ENCODE measurements around the gene CACNB4.
"Not testable (repeated sequence)": the region's sequence is repeated elsewhere in the genome, so short reads cannot be mapped to it uniquely, and the experiment has no call there.

CACNB4 gene

GRCh38 chr2:151936626-151937025 lies 162.2 kb downstream of the CACNB4 start:
- no peak for DNase-seq

DNA sequence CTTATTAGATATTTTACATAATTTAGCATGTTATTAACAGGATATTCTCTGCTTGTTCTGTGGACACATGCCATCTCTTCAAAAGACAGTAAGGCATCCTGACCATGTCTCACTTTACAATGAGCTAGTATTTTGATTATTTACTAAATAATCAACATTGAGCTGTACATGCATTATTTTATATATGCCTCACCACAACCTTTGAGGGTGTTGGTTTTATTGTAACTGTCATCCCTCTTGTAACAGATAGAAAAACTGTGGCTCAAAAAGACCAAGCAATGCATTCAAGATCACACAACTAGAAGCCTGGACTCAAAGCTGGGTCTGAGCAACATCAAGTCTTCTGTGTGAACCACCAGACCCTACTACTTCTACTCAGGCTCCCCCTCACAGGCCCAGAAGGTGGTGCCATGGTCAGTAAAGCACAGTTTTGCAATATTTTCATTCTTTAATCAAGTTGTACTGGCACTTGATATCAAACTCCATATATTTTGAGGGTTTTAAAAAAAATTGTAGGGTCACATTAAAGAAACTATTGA lies 165.5 kb downstream of the CACNB4 start:
- no peak for DNase-seq

- no peak for DNase-seq
Observed at GRCh38 chr2:151931756-151932155, 167.1 kb downstream of the CACNB4 start.

DNA sequence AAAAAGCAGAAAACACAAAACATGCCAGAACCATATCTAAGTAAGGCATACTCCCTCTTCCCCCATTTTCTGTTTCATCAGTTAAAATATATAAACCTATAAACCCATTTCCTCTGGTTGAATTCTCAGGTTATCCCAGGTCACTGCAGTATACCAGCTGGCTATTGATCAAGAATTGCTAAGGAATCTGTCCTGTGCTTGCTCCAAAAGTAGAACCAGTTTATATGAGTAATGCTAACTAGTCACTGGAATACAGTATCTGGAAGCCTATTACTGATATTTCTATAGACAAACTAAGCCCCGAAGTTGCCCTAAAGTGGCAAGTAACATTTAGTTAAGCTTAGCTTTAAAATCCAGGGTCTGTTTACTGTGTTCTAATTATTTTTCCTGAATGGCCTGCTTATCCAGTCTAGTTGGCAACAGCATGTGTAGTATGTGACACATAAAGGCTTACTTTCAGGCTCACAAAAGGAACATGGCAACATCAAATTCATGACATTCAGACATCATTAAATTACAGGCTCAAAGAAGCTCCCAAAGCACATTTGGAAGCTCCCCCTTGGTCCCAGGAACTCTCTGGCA lies 167.7 kb downstream of the CACNB4 start:
- no peak for DNase-seq

GRCh38 chr2:151930042-151930441 lies 168.8 kb downstream of the CACNB4 start:
- DNase-seq = no peak

- DNase-seq = no peak
Observed at GRCh38 chr2:151928380-151928779, 170.5 kb downstream of the CACNB4 start.

DNA sequence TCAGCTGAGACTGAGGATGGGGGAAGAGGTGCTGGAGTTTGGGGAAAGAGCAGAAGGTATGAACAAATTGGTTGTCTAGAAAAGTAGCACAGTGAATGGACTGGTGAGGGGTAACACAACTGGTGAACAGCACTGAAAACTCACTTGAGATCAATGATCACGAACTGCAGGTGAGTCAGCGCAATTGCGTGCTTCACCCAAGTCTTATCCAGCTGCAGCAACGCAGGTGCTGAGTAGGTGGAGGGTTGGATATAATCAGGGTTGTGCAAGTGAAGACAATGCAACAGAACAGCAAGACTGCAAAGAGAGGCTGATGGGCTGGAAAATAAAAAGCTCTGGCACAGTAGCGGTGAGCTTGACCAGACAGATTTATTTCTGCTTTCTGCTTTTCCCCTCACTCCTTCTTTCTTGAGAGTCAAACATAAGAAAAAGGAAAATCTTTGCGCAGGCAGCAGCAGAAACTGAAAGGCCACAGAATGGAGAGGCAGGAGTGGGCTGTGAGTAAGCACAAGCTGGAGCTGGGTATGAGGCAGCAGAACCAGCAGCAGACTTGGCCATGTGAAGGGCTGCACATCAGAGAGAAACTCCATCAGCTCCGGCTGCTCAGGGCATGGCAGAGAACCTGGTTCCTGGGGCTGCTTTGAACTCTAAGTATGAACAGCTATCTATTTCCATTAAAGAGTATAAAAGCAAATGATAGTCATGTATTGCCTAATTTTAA lies 171.2 kb downstream of the CACNB4 start:
- no peak for DNase-seq

DNA sequence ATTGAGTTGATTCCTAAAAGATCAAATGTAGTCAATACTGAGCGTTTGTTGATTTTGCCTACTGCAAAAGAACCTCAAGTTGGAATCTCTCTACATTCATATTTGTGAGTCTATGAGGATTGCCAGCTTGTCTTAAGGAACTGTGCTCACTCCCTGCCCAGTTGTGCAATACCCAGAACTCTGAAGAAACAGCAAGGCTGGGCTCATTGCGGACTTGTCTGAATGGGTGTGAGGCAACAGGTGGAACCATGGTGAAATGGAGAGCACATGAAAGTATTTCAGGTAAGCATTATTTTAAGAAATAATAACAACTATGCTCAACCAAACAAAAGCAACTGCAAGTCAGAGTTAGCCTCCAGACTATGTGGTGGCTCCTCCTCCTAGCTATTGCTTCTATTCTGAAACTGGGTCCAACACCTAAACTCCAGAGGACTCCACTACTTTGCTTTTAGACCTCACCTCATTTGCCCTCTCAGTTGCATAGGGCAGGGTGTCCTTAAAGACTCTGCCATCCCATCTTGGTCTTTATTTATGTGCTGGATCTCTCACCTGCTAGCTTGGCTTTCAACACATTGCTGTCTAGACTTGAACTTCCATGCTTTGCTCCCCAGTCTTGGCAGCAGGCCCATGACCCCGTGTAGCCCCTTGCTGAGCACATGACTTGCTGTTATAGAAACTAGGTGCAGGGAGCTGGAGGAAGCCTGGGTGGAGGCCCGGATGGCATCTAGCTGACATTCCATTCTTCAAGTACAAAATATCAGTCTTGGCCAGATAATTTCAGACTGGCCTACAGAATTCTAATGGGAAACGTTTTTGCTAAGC lies 175.8 kb downstream of the CACNB4 start:
- DNase-seq = no peak

GRCh38 chr2:151919786-151920185 lies 179.1 kb downstream of the CACNB4 start:
- DNase-seq = peak in 1 of 3 experiments; percentile 7

- no peak for DNase-seq
Observed at GRCh38 chr2:151918308-151918707, 180.5 kb downstream of the CACNB4 start.

GRCh38 chr2:151916632-151917031 lies 182.2 kb downstream of the CACNB4 start:
- peak in 1 of 3 experiments; percentile 33 for DNase-seq

DNA sequence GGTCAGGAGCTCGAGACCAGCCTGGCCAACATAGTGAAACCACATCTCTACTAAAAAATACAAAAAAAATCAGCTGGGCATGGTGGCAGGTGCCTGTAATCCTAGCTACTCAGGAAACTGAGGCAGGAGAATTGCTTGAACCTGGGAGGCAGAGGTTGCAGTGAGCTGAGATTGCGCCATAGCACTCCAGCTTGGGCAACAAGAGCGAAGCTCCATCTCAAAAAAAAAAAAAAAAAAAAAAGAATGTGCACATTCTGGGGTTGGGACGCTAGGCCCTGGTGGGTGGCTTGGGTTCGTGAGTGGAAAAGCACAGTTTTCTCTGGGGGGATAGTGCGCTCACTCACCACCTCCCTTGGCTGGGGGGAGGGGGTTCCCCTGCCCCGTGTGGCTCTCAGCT lies 183.2 kb downstream of the CACNB4 start:
- DNase-seq = not testable (repeated sequence)

- no peak for DNase-seq
Observed at GRCh38 chr2:151914989-151915628, 183.7 kb downstream of the CACNB4 start.

DNA sequence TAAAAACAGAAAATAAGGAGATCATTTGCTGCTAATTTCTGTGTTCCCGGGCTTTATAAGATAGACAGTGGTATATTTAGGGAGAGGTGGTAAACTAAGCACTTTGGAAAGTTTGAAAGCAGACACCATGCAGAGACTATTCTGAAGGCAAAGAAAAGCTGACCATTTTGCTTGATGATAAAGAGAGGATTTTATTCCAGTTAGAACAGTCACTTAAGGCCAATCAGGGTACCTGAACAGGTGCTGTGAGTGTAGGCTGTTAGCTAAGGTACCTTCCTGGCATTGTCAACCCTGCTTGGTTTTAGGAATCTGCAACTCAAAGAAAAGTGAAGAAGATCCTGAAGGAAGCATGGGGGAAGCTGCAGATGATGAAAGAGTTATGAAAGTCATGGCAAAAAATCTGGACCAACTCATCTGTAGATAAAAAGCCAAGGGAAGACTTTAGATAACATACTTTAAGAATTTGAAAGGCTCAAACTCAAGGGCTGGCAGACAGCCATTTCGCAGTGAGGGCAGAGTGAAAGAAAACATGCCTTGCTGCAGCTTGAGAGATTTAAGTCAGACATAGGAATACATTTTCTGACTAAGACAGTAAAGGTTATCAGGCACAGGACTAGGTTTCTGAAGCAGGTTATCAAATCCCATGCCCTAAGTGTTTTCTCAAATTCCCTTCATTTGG lies 190.5 kb downstream of the CACNB4 start:
- no peak for DNase-seq

DNA sequence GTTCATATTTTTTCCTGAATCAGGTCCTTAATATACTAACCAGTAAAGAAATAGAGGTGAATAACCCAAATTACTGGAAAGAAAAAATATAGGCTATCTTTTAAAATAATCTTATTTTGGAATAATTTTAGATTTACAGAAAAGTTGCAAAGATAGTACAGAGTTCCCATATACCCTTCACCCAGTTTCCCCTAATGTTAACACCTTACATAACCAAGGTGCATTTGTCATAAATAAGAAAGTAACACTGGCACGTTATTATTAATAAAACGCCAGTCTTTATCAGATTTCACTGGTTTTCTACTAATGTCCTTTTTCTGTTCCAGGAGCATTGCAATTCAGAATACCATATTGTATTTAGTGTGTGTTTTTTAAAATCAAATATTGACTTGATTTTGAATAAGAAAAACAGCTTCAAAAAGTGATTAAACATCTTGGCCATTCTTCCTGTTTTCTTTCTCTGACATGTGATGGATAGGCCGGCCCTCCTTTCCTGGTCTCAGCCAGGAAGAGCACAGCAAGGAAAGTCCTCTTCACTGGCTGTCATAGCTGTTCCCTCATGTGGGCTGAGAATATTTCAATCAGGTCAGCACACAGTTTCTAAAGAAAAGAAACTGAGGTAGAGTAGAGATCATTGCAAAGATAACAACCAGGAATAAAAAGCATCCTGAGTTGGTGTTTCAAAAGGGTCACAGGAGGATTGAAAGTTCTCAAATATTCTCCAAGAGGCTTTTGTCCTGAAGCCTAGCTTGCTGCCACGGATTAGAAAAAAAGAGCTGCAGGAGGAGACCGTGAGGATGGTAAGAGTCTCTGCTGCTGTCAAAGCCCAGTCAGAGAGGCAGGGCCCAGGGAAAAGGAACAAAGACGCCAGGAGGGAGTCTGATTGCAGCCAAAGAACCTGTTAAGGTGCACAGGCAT lies 191.3 kb downstream of the CACNB4 start:
- DNase-seq = no peak

GRCh38 chr2:151906633-151906998 lies 192.2 kb downstream of the CACNB4 start:
- no peak for DNase-seq

DNA sequence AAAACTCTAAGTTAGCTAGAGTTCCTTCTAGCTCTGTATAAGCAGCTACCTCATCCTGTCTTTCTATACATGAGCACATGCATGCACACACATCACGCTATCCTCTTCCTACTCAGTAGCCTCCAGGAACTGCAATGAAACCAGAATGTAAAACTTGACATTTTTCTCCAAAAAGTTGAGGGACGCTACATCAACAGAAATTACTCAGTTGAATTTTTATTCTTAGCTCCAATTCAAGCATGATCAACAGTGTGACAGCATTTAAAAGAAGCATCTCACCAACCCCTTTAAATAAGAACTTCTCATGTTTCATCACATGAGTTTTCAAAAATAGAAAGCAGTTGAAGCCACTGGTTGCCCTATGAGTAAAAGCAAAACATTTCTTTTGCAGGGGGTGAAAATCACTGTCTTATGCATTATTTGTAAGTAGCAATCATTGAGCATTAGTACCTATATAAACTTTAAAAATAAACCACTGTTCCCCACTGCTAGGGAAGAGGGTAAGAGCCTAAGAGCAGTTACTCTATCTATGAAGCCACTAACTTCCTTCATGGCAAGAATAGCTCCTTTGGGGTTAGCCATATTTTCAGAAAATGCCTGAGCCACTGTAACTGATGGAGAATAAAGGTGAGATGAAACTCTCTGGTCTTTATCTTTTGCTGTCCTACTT lies 192.7 kb downstream of the CACNB4 start:
- DNase-seq = no peak

GRCh38 chr2:151904807-151905206 lies 194.0 kb downstream of the CACNB4 start:
- no peak for DNase-seq

DNA sequence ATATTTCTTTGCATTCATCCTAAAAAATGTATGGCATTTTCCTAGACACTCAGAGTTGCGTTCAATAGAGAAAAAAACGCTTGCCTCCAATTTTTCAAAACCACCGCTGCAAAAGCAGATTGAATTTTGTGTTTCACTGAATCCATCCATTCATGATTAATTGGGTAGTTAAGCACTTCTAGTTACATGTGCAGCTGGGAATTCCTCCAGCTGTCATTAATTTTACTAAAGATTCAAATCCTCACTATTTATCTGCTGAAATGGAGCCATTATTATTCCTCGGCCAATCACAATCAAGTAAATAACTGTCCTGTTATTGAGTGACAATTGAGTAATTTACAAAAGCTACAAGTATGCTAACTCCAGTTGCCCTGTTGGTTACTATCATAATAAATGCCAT lies 194.8 kb downstream of the CACNB4 start:
- peak in 1 of 3 experiments; percentile 37 for DNase-seq

DNA sequence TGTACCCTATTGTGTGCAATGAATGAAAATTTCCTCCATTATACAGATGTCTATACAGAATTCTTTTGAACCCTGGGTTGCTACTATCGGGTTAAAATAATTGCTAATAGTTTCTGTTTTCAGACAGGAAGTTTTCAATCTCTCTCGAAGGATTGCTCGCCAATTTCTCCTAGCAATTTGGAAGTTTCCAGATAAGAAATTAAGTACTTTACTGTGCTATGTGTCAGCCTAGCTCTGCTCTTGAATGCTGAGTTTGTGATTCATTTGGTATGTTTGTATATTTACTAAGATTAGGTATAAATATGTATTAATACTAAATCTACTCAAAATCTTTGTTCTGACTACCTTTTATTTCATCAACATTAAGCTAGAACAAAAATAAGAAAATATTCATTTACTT lies 196.0 kb downstream of the CACNB4 start:
- no peak for DNase-seq

DNA sequence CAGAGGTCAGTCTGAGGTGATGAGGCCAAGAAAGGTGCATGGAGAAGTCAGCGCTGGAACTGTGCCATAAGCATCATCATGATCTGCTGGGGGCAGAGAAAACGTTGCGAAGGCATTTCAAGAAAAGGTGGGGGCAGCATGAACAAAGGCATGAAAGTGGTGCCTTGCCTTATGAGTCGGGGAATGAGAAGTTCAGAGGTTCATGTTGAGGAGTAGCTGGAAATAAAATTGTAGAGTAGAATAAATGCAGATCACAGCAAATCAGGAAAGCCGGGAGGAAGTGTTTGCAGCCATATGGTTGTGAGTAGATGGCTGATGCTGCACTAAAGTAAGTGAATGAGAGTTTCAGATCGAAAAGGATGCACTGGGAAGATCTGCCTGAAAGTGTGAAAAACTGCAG lies 198.5 kb downstream of the CACNB4 start:
- DNase-seq = no peak

Measured in NCI-H1417 (cell line).